HG03135 (cell line): ENCODE data around the gene COPS2.
"Not testable (repeated sequence)": the region's sequence is repeated elsewhere in the genome, so short reads cannot be mapped to it uniquely, and the experiment has no call there.

Source experiments
- ATAC-seq: cut with Tn5 transposase; IDR thresholded peaks from one replicate; pipeline ENCODE4 v1.9.1; 2021; ENCODE audit warnings: mild to moderate bottlenecking, moderate library complexity; ENCODE audit not compliant: unreplicated experiment

COPS2 gene

DNA sequence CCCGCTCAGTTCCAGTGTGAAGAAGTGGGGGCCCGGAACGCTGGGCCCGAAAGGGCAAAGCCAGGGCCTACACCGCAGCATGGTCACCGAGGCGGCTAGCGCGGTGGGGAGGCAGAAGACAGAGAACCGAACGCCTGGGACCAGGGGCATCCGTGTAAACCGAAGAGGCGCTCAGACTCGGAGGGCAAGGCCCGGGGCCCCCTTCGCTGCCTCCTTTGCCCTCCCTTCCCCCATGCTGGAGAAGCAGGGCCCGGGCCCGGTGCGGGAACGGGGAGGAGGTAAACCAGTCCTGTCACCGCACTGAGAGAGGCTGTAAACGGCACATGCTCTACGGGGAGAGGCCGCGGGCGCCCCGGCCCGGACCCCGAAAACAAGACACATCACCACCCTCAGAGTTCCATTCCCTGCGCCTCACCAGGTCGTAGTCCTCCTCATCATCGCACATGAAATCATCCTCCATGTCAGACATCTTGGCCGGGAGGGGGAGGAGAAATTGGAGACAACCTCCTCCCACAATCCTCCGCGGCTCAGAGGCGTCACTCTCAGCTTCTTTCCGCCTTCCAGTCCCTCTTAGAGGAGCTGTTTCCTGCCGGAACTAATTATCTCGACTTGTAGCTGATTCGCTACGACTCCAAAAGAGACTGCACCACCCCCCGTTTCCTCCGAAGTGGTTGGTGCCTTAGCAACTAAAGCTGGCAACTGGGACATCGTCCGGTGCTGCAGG is at the start of gene COPS2:
TSS of gene COPS2 (minus strand) at position 490 of the 724 bp plus-strand sequence. CDS start at position 469, 21 bp downstream.
- peak; percentile 93 for ATAC-seq

DNA sequence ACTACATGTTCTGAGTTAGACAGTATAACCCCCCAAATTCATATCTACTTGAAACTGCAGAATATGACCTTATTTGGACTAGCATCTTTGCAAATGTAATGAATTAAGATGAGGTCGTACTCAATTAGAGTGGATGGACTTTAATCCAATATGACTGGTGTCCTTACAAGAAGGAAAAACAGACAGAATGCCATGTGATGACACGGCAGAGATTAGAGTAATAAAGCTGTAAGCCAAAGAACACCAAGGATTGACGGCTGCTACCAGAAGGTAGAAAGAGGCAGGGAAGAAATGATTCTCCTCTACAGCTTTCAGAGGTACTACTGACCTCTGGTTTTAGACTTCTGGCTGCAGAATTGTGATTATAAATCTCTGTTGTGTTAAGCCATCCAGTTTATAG is 44.9 kb upstream of the COPS2 start:
- no peak for ATAC-seq

DNA sequence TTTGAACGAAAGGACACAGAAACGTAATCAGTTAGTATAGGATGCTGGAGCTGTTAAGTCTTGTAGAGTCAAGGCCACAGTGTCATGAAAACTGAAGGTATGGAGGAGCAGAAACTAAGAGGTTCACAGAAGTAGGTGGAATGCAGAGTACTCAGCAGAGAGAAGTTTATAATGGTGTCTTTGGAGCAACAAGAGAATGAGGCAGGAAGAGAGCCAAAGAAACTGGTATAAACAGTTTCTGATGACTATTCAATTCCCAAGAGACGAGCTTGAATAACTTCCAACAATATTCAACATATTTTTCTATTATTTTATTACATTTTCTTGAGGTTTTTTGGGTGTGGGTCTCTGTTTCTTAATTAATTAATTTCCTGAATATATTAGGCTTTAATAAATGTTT is 44.3 kb upstream of the COPS2 start:
- ATAC-seq: no peak

DNA sequence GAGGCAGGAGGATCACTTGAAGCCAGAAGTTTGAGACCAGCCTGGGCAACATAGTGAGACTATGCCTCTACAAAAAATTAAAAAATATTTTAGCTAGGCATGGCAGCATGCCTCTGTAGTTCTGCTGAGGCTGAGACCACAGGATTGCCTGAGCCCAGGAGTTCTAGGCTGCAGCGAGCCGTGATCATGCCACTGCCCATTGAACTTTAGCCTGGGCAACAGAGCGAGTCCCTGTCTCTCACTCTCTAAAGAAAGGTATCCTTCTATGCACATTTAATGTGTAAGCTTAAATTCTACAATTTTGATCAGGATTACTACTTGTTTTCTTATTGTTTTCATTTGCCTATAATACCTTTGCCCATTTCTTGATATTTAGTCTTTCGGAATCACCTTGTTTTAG is 41.5 kb upstream of the COPS2 start:
- ATAC-seq: no peak

DNA sequence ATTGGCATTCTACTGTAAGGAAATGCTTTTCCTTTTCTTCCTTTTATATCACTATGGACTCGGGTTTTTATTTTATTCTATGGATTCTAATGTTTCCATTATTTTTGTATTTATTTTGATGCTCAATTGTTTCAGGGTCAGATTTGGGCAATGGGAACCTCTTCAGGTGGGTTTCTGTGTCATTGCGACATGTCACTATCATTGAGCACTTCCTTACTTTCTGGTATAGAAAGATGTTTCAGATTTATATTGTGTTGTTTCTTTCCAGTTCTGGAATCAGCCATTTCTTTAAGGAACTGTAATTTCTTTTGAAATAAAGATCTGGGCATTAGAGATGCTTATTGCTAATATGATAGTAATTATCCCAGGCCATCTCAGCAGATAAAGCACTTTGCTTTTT is 36.5 kb upstream of the COPS2 start:
- ATAC-seq: no peak

DNA sequence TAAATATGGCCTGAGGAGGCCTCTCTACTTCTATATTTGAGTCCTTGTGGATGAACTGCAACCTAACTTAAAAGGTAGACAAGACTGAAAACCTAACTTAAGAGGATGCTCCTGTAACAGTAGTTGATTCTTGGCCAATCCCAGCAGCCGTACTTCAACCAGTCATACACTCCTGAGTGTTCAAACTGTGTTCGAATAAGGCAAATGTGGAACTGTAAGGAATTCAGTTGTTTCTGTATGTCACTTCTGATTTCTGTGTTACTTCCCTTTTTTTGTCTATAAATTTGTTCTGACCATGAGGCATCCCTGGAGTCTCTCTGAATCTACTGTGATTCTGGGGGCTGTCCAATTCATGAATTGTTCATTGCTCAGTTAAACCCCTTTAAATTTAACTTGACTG is 35.2 kb upstream of the COPS2 start:
- ATAC-seq: no peak

DNA sequence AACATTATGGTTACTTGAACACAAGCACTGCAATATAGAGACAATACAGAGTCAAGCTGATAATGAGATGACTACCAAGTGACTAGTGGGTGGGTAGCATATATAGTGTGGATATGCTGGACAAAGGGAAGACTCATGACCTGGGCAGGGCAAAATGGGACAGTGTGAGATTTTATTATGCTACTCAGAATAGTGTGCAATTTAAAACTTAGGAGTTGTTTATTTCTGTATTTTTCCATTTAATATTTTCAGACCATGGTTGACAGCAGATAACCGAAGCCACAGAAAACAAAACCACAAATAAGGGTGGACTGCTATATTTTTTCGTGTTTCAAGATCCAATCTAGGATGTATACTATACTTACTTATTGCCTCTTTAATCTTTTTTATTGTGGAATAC is 34.2 kb upstream of the COPS2 start:
- no peak for ATAC-seq

DNA sequence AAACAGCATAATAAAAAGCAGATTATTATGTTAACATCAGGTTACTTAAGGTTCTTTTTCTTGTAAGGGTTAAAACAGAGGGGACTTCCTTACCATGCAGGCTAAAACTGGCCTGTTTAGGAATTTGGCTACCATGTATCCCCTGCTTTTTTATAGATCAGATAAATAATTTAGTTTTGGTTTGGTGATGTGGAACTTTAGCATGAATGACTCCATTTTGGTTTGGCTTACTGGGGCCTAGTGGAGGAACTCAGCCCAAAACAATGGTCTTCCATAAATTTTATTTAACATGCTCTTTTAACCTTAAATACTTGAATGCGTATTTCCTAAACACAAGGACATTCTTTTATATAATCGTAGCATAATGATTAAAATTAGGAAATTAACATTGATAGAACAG is 33.5 kb upstream of the COPS2 start:
- no peak for ATAC-seq

DNA sequence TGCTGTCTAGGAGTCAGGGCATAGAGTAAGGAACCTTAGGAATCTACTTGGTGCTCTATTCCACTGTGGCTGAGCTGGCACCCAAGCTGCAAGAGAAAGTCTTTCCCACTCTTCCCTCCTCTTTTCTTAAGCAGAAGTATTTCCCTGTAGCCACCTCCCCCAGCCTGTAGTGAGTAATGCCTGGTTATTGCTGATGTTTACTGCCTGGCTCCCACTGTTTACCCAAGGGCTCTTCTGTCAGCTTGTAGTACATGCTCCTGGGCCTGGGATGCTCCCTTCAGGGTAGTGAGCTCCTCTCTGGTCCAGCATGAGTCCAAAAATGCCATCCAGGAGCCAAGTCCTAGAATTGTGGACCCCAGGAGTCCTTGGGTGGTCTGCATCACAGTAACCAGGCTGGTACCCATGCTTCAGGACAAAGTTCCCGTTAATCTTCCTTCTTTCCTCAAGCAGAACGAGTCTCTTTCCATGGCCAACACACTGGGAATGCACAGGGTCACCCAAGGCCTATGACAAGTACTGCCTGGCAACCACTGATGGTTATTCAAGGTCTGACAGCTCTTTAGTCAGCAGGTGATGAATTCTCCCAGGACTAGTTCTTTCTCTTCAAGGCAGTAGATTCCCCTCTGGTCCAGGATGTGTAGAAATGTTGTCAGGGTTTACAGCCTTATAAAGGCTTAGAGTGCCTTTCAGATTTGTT is 32.3 kb upstream of the COPS2 start:
- no peak for ATAC-seq

DNA sequence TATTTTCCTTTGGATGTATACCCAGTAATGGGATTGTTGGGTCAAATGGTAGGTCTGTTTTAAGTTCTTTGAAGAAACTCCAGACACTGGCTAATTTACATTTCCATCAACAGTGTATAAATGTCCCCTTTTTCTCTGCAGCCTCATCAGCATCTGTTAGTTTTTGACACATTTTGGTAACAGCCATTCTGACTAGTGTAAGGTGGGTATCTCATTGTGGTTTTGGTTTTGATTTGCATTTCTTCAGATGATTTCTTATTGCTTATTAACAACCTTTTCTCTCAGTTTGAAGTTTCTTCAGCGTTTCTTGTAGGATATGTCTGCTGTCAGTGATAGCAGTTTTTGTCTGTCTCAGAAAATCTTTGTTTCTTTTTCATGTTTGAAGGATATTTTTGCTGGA is 30.1 kb upstream of the COPS2 start:
- ATAC-seq: peak; percentile 71

DNA sequence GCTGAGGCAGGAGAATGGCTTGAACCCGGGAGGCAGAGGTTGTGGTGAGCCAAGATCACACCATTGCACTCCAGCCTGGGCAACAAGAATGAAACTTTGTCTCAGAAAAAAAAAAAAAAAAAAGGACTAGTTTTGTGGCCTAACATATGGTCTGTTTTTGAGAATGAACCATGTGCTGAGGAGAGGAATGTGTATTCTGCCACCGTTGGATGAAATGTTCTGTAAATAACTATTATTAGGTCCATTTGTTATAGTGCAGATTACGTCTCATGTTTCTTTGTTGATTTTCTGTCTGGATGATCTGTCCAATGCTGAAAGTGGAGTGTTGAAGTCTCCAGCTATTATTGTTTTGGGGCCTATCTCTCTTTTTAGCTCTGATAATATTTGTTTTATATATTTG is 28.3 kb upstream of the COPS2 start:
- ATAC-seq: not testable (repeated sequence)

DNA sequence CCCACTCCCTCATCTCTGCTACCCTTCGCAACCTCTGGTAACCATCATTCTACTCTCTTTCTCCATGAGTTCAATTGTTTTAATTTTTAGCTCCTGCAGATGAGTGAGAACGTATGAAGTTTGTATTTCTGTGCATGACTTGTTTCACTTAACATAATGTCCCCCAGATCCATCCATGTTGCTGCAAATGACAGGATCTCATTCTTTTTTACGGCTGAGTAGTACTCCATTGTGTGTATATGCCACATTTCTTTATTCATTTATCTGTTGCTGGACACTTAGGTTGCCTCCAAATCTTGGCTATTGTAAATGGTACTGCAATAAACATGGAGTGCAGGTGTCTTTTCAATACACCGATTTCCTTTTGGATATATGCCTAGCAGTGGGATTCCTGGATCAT is 26.7 kb upstream of the COPS2 start:
- no peak for ATAC-seq

DNA sequence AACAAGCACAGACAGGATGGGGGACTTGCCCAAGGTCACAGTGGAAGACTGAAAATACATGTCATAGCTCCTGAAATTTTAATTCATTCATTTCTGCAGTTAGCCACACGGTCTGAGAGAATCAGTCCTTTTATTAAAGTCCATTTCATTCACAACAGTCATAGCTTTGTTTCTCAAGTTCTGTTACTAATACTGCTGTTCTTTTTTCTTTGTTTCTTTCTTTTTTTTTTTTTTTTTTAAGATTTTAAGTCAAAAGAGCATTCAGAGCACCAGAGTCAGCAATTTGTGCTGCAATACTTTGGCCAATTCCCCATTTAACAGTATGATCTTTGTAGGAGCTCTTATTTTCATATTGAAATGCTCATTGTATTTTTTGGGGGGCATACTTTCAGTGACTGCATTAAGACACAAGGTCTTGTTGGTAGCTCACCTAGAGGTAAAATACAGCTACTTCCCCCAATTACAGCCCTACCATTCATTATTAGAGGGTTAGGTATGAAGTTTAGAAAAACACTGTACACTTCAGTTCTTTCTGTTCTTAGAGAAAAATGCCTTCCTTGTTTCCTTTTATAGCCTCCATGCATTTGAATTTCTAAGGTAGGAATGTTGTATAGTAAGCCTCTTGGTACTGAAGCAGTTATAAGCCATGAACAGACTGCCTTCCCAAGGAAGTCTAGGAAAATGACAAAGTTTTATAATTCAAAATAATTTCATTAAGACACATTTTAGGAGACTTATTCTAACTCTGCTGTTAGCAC is 24.2 kb upstream of the COPS2 start:
- no peak for ATAC-seq

DNA sequence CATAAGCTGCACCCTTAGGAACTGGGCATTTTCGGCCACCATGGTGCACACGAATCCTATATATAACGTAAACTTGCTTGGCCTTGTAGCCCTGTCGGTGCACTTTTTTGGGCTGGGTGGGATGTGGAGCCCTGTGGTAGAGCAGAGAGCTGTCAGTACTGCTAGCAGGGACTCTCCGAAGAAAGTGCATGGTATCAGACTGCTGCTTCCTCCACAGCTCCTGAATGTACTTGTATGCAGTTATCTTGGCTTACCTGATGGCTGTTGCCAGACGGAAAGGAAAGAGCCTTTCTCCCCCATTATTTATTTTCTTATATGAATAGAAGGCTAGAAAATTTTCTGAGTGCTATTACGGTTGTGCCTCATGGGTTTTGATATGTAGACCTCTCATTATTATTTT is 23.1 kb upstream of the COPS2 start:
- ATAC-seq: no peak

DNA sequence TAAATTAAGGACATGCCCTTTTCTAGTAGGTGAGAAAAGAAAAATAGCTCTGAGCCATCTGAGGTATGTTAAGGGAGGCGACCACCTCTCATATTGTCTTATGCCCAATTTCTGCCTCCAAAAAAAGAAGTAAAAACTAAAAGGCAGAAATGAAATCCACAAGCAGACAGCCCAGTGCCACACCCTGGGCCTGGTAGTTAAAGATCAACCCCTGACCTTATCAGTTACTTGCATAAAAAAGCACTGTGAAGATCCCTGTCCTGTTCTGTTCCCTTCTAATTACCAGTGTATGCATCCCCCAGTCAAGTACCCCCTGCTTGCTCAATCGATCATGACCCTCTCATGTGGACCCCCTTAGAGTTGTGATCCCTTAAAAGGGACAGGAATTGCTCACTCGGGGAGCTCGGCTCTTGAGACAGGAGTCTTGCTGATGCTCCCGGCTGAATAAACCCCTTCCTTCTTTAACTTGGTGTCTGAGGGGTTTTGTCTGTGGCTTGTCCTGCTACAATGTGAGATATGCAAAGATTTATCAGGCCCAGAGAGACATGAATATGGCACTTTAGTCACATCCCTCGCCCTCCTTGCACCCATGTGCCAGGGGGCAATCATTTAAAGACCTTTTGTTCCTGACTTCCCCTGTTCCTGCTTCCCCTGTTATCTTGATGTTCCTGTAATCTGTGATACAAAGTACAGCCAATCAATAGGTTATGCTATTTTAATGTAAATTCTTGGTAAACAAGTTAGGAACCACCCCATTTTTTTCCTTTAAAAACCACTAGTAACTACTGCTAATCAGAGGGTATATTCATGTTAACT is 20.4 kb upstream of the COPS2 start:
- not testable (repeated sequence) for ATAC-seq

DNA sequence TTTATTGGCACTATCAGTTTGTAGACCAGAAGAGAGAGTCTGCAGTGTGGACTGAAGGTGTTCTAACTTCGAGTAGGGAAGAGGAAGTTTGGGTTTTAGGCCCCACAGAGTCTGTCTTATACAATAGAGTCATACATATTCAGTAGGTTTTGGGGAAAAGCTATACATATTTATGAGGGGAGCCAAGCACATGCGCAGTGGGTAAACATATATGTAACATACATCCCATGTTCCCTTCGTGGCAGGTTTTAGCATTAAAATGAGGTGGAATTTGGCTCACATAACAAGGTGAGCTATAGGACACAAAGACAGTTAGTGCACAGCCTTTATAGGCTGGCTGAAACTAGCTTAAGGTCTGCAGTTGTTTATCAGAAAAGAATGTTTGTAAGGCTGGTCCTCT is 19.5 kb upstream of the COPS2 start:
- ATAC-seq: no peak

DNA sequence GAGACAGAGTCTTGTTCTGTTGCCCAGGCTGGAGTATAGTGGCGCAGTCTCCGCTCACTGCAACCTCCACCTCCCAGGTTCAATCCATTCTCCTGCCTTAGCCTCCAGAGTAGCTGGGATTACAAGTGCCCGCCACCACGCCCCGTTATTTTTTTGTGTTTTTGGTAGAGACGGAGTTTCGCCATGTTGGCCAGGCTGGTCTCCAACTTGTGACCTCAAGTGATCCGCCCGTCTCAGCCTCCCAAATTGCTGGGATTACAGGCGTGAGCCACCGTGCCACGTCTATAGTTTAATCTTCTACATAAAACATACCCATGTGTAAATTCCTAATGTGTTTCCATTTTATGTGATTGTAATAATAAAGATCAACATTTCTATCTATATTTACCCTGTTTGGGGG is 16.4 kb upstream of the COPS2 start:
- no peak for ATAC-seq

DNA sequence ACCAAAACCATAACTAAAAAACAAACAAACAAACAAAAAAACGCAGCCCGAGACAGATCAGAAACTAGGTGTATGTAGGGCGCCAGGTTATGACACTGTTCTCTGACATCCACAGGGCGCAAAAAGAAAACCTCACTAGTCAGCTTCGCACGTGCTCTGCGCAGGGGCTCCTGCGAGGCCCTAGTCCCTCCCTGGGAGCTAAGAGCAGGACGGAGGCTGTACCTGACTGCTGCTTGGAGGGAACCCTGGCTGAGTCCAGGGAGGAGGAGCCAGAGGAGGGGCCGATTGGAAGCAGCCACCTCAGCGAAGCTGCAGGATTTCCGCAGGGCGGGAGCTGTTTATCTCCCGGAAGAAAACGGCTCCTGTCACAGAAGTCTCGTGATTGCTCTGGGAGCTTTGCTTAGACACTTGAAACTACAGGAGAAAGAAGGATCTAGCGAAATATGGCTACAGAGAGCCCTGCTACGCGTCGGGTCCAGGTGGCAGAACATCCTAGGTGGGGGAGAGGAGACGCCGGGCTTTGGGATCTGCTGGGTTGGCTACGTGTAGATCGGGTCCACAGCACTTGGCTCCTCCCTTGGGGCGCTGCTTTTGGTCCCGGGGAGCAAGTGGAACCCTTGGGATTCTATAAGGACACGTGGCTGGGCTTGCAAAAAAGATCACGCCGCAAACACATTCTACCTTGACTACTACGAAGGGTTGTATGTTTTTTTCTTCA is 14.6 kb upstream of the COPS2 start, which contains the start of gene GALK2:
TSS of gene GALK2 (plus strand) at position 368 of the 718 bp plus-strand sequence. CDS start at position 444, 76 bp downstream.
- ATAC-seq: peak; percentile 82

DNA sequence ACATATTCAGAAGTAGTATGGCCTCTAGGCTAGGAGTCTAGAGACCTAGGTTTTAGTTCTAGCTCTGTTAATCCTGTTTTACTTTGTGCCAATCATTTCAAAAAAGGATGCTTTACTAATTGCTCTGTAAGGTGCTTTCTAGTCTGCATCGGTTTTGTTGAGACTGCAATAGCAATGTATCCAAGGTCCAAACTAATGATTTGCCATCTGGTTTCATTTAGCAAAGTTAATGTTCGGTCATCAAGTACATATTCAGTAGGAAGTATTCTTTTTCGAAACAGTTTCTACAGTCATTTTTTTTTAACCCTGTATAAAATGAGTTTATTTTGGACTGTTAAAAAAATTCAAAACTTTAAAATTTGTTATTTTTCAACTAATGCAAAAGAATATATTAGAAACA is 12.6 kb upstream of the COPS2 start:
- ATAC-seq: no peak

DNA sequence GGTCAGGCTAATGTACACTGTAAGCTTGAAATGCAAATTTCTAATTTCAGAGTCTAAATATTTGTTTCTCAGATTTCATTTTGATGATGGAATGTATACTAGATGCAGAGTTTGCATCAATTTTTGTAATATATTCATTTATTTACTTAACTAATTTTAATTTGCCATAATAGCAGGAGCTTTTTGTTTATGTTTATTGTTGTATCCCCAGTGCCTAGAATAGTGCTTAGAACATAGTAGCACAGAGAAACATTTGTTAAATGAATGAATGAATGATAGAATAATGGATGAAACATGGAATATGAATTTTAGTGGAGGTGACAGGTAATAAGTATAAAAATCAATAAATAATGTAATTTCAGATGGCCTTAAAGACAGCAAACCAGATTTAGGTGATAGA is 9.5 kb upstream of the COPS2 start:
- ATAC-seq: no peak
